Fibroblast of skin of right biceps (primary cell): ENCODE results near the gene STRADB.
"Not testable (repeated sequence)": the region's sequence is repeated elsewhere in the genome, so short reads cannot be mapped to it uniquely, and the experiment has no call there.

Experiments used
- DNase-seq: peaks from one replicate; pipeline ENCODE4 v3.0.0-alpha.2; 2013

The STRADB gene

GRCh38 chr2:201470821-201471731 is 19.5 kb downstream of the STRADB start:
- DNase-seq: peak; percentile 76

GRCh38 chr2:201471732-201472393 is 20.3 kb downstream of the STRADB start:
- peak; percentile 85 for DNase-seq

- DNase-seq: peak; percentile 48
Observed at GRCh38 chr2:201472411-201472810, 20.9 kb downstream of the STRADB start.

- DNase-seq: no peak
Observed at GRCh38 chr2:201482543-201482942, 31.0 kb downstream of the STRADB start.

GRCh38 chr2:201483342-201483741 is 31.8 kb downstream of the STRADB start:
- DNase-seq: no peak

GRCh38 chr2:201483758-201484157 is 32.2 kb downstream of the STRADB start:
- not testable (repeated sequence) for DNase-seq

- peak; percentile 53 for DNase-seq
Observed at GRCh38 chr2:201484805-201485204, 33.3 kb downstream of the STRADB start.

- no peak for DNase-seq
Observed at GRCh38 chr2:201490291-201490690, 38.8 kb downstream of the STRADB start.

GRCh38 chr2:201496785-201497184 is 45.2 kb downstream of the STRADB start:
- no peak for DNase-seq

GRCh38 chr2:201500534-201500933 is 49.0 kb downstream of the STRADB start:
- DNase-seq: peak; percentile 75

- no peak for DNase-seq
Observed at GRCh38 chr2:201502713-201503112, 51.2 kb downstream of the STRADB start.

GRCh38 chr2:201507725-201508124 is 56.2 kb downstream of the STRADB start:
- DNase-seq: no peak

GRCh38 chr2:201513271-201513670 is 61.7 kb downstream of the STRADB start:
- peak; percentile 11 for DNase-seq

GRCh38 chr2:201515573-201516246 is 64.2 kb downstream of the STRADB start:
- DNase-seq: no peak

GRCh38 chr2:201517094-201517493 is 65.6 kb downstream of the STRADB start:
- peak; percentile 84 for DNase-seq

GRCh38 chr2:201520201-201520600 is 68.7 kb downstream of the STRADB start:
- DNase-seq: no peak

GRCh38 chr2:201522965-201523364 is 71.4 kb downstream of the STRADB start:
- DNase-seq: no peak

GRCh38 chr2:201523506-201523905 is 72.0 kb downstream of the STRADB start:
- DNase-seq: peak; percentile 53
